GM23338 (cell line): ENCODE data around the gene PAX2. TPM values are rescaled to one million over a fixed set of nuclear protein-coding genes. Genes with fewer than 3 reads are reported as not detected.

Experiments used
- ATAC-seq: fragments of 200-7000 bp; cut with Tn5 transposase; 3 replicates; pipeline ENCODE4 v1.9.1; 2020
- DNase-seq: peaks from one replicate; pipeline ENCODE4 v3.0.0-alpha.2; 2015; ENCODE audit warnings: low spot score
- H2AFZ ChIP-seq: fragments of 200-600 bp; sonication (generic); 2 replicates; pipeline ENCODE4 v1.8.0; 2016; ENCODE audit warnings: antibody characterized with exemption, mild to moderate bottlenecking, moderate library complexity
- H3F3A ChIP-seq: fragments of 200-600 bp; sonication (generic); replicated peaks from 2 replicates; pipeline ENCODE4 v1.8.0; 2017; ENCODE audit warnings: antibody characterized with exemption, mixed run types, low read depth
- H3K27ac ChIP-seq: fragments of 200-600 bp; sonication (generic); 2 replicates; pipeline ENCODE4 v1.6.1; 2016; ENCODE audit warnings: low read depth
- H3K27me3 ChIP-seq: fragments of 200-600 bp; sonication (generic); 2 replicates; pipeline ENCODE4 v1.8.0; 2016; ENCODE audit warnings: mild to moderate bottlenecking, mixed run types, moderate library complexity; ENCODE audit not compliant: insufficient read depth
- H3K36me3 ChIP-seq: fragments of 200-600 bp; sonication (generic); 2 replicates; pipeline ENCODE4 v1.8.0; 2016; ENCODE audit warnings: mild to moderate bottlenecking; ENCODE audit not compliant: insufficient read depth
- H3K4me1 ChIP-seq: fragments of 200-600 bp; sonication (generic); 2 replicates; pipeline ENCODE4 v1.8.0; 2016; ENCODE audit warnings: mild to moderate bottlenecking, moderate library complexity; ENCODE audit not compliant: insufficient read depth
- H3K4me2 ChIP-seq: fragments of 200-600 bp; sonication (generic); 2 replicates; pipeline ENCODE4 v1.7.1; 2017; ENCODE audit warnings: mixed run types
- H3K4me3 ChIP-seq: fragments of 200-600 bp; sonication (generic); 2 replicates; pipeline ENCODE4 v1.6.1; 2016; ENCODE audit warnings: mixed run types
- H3K79me2 ChIP-seq: fragments of 200-600 bp; sonication (generic); replicated peaks from 2 replicates; pipeline ENCODE4 v1.8.0; 2017; ENCODE audit warnings: mild to moderate bottlenecking; ENCODE audit not compliant: insufficient read depth
- H3K9me2 ChIP-seq: fragments of 200-600 bp; sonication (generic); 2 replicates; pipeline ENCODE4 v1.8.0; 2017; ENCODE audit not compliant: insufficient read depth
- H4K20me1 ChIP-seq: fragments of 200-600 bp; sonication (generic); replicated peaks from 2 replicates; pipeline ENCODE4 v1.8.0; 2017; ENCODE audit warnings: mild to moderate bottlenecking; ENCODE audit not compliant: insufficient read depth
- H3K27ac Mint-ChIP-seq: 2 replicates; pipeline ENCODE4 v1.8.0; 2020; ENCODE audit warnings: inconsistent platforms, mild to moderate bottlenecking, moderate library complexity, mixed read lengths
- H3K27me3 Mint-ChIP-seq: 3 replicates; pipeline ENCODE4 v1.8.0; 2022; ENCODE audit warnings: low read depth, mild to moderate bottlenecking, moderate library complexity, mixed read lengths, inconsistent platforms; ENCODE audit not compliant: insufficient read depth, poor library complexity
- H3K36me3 Mint-ChIP-seq: 3 replicates; pipeline ENCODE4 v1.8.0; 2021; ENCODE audit warnings: low read depth, mild to moderate bottlenecking, inconsistent platforms, moderate library complexity, mixed read lengths
- H3K4me1 Mint-ChIP-seq: 3 replicates; pipeline ENCODE4 v1.8.0; 2020; ENCODE audit warnings: mild to moderate bottlenecking, inconsistent platforms, mixed read lengths
- H3K4me3 Mint-ChIP-seq: 3 replicates; pipeline ENCODE4 v1.8.0; 2021; ENCODE audit warnings: moderate library complexity, mild to moderate bottlenecking, inconsistent platforms, mixed read lengths
- H3K9me3 Mint-ChIP-seq: 3 replicates; pipeline ENCODE4 v1.8.0; 2020; ENCODE audit warnings: moderate library complexity, mild to moderate bottlenecking, inconsistent platforms, mixed read lengths
- CREB1 ChIP-seq: fragments of 250-450 bp; sonication (Bioruptor Pico); IDR thresholded peaks from 2 replicates; pipeline ENCODE4 v1.5.0; 2020; ENCODE audit warnings: low read depth, mild to moderate bottlenecking, moderate library complexity
- CTCF ChIP-seq, 2 experiments: fragments of 200-600 bp in 1 of 2; sonication (generic) in 1 of 2; conservative IDR thresholded peaks; 2 replicates each; pipeline versions ENCODE4 v1.5.1 to v1.6.1; 2016 to 2017; ENCODE audit warnings: antibody characterized with exemption in 2 of 2, low read depth in 2 of 2, mild to moderate bottlenecking in 2 of 2, moderate library complexity in 1 of 2
- ETS1 ChIP-seq: IDR thresholded peaks from 2 replicates; pipeline ENCODE4 v1.6.1; 2016; ENCODE audit warnings: antibody characterized with exemption
- EZH2 ChIP-seq: fragments of 200-600 bp; sonication (generic); IDR thresholded peaks from one replicate; pipeline ENCODE4 v1.8.0; 2017; ENCODE audit warnings: antibody characterized with exemption, mild to moderate bottlenecking, low read depth; ENCODE audit not compliant: unreplicated experiment
- EZH2phosphoT487 ChIP-seq: fragments of 200-600 bp; sonication (generic); IDR thresholded peaks from one replicate; pipeline ENCODE4 v1.8.1; 2018; ENCODE audit warnings: antibody characterized with exemption; ENCODE audit not compliant: unreplicated experiment
- JUNB ChIP-seq: IDR thresholded peaks from one replicate; pipeline ENCODE4 v1.6.1; 2016; ENCODE audit warnings: antibody characterized with exemption; ENCODE audit not compliant: unreplicated experiment
- POLR2AphosphoS5 ChIP-seq: IDR thresholded peaks from 2 replicates; pipeline ENCODE4 v1.6.1; 2016; ENCODE audit warnings: antibody characterized with exemption, low read depth
- REST ChIP-seq: IDR thresholded peaks from one replicate; pipeline ENCODE4 v1.6.1; 2018; ENCODE audit warnings: antibody characterized with exemption; ENCODE audit not compliant: unreplicated experiment
- STAT1 ChIP-seq: IDR thresholded peaks from one replicate; pipeline ENCODE4 v1.6.1; 2016; ENCODE audit warnings: antibody characterized with exemption; ENCODE audit not compliant: unreplicated experiment
- ZNF114 ChIP-seq: fragments of 250-450 bp; sonication (Bioruptor Pico); IDR thresholded peaks from 2 replicates; pipeline ENCODE4 v1.5.0; 2020; ENCODE audit warnings: mild to moderate bottlenecking, moderate library complexity
- ZNF331 ChIP-seq: fragments of 250-450 bp; sonication (Bioruptor Pico); IDR thresholded peaks from 2 replicates; pipeline ENCODE4 v1.5.0; 2020; ENCODE audit warnings: low read depth, mild to moderate bottlenecking, moderate library complexity
- ZNF462 ChIP-seq: fragments of 250-450 bp; sonication (Bioruptor Pico); IDR thresholded peaks from 2 replicates; pipeline ENCODE4 v1.5.0; 2020; ENCODE audit warnings: mild to moderate bottlenecking, moderate library complexity
- polyA plus RNA-seq: library from polyadenylated mRNA; unstranded; fragments of >200 nt; fragmentation: Nextera tagmentation; extraction: Ambion mirVana; gene quantifications from 2 replicates; pipeline ENCODE4 v1.2.1, GENCODE V29; 2016
- total RNA-seq: library from RNA; depleted of rRNA; stranded (reverse); fragments of >200 nt; shearing (Covaris generic); gene quantifications from 2 replicates; pipeline ENCODE4 v1.2.3, GENCODE V29; 2014

The PAX2 gene
- total and polyA plus RNA-seq, 2 experiments from 2014 or later, result not detected

DNA sequence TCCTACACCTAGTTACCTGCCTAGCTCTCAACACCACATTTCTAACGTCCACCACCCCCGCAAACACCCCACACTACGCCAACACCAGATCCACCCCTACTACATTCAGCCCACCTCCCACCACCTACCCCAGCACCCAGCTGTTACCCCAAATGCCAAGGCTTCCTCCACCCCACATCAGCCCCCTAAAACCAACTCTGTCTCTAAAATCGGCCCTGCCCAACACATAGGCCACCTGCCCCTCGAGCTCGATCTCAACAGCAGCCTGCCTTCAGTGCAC, 114.0 kb downstream of the PAX2 start:
- peaks cover 2% of the 10 kb centered on the region; the same call in 2 of the 3 replicates for H3K4me1 Mint-ChIP-seq
- H3K36me3 Mint-ChIP-seq, result no peaks in the 10 kb centered on the region; the same call in 2 of the 3 replicates
- H3F3A ChIP-seq, result no peaks in the 10 kb centered on the region
- no peaks in the 10 kb centered on the region for H3K79me2 ChIP-seq
- H3K36me3 ChIP-seq, result no peaks in the 10 kb centered on the region
- H3K4me1 ChIP-seq, result no peaks in the 10 kb centered on the region
- peaks cover 20% of the 10 kb centered on the region; the same call in 1 of the 2 replicates for H3K27me3 ChIP-seq
- TF ChIP-seq REST, result no peak
- no peak for TF ChIP-seq CTCF (conservative IDR thresholded peaks at IDR 0.05; ENCODE audit: low read depth in 2 of 2)
- no peak for TF ChIP-seq STAT1
- no peak for TF ChIP-seq ZNF114 (CRISPR knock-in tag)
- TF ChIP-seq EZH2phosphoT487, result no peak
- TF ChIP-seq JUNB, result no peak
- no peak for TF ChIP-seq EZH2
- no peak for TF ChIP-seq CREB1
- TF ChIP-seq ZNF331 (CRISPR knock-in tag), result no peak
- TF ChIP-seq ETS1, result no peak
- no peak for TF ChIP-seq POLR2AphosphoS5
- no peak for TF ChIP-seq ZNF462
- H3K9me2 ChIP-seq, result no peaks in the 10 kb centered on the region
- peaks cover 2% of the 10 kb centered on the region; the same call in 1 of the 3 replicates for H3K9me3 Mint-ChIP-seq
- no peak overlapping the region for H3K27ac ChIP-seq
- DNase-seq, result no peak
- no peak overlapping the region for H2AFZ ChIP-seq
- H4K20me1 ChIP-seq, result no peaks in the 10 kb centered on the region
- no peak for ATAC-seq
- H3K4me3 Mint-ChIP-seq, result no peak overlapping the region
- H3K4me2 ChIP-seq, result no peak overlapping the region
- no peak overlapping the region for H3K4me3 ChIP-seq
- H3K27me3 Mint-ChIP-seq, result peaks cover 23% of the 10 kb centered on the region
- H3K27ac Mint-ChIP-seq, result no peak overlapping the region
